IMR-90 (cell line): Measurements from ENCODE around the gene DCC. TPM values are rescaled to one million over a fixed set of nuclear protein-coding genes. Genes with fewer than 3 reads are reported as not detected.

ENCODE experiments used
- ATAC-seq: fragments of 200-7000 bp; cut with Tn5 transposase; 2 replicates; pipeline ENCODE4 v1.9.1; 2020; ENCODE audit warnings: low read depth, mild to moderate bottlenecking, moderate library complexity
- BruUV-seq: library from RNA; stranded (reverse); fragments of 400-500 nt; replicated peaks from 2 replicates; lab custom pipeline; 2021; lab: Mats Ljungman, UMichigan
- CTCF ChIA-PET: fragments of 300-600 bp; formaldehyde crosslinking; extraction: SDS; loops from one replicate; lab custom pipeline; 2021; ENCODE audit warnings: antibody characterized with exemption; lab: Yijun Ruan, JAX
- POLR2A ChIA-PET: fragments of 300-600 bp; sonication (Branson Sonifier 250); formaldehyde crosslinking; loops from one replicate; lab custom pipeline; 2022; ENCODE audit warnings: antibody characterized with exemption; ENCODE audit not compliant: unreplicated experiment; lab: Charles Lee
- DNase-seq: peaks from one replicate; pipeline ENCODE4 v3.0.0; 2013
- H2AFZ ChIP-seq: replicated peaks from 2 replicates; pipeline ENCODE3; 2013; ENCODE audit warnings: low read length, mild to moderate bottlenecking; ENCODE audit not compliant: poor library complexity
- H2AK5ac ChIP-seq: 2 replicates; pipeline ENCODE4 v1.6.1; 2013; ENCODE audit warnings: low read depth, low read length, inconsistent platforms
- H2AK9ac ChIP-seq: replicated peaks from 2 replicates; pipeline ENCODE3; 2013; ENCODE audit warnings: mild to moderate bottlenecking, low read depth, low read length, moderate library complexity; ENCODE audit not compliant: poor library complexity
- H2BK120ac ChIP-seq: 2 replicates; pipeline ENCODE4 v1.6.1; 2013; ENCODE audit warnings: low read depth, low read length, inconsistent platforms
- H2BK15ac ChIP-seq: 3 replicates; pipeline ENCODE4 v1.6.1; 2013; ENCODE audit warnings: low read depth, low read length, inconsistent platforms
- H2BK20ac ChIP-seq: 2 replicates; pipeline ENCODE4 v1.6.1; 2013; ENCODE audit warnings: low read depth, mild to moderate bottlenecking, inconsistent platforms, low read length, moderate library complexity
- H2BK5ac ChIP-seq: 2 replicates; pipeline ENCODE4 v1.6.1; 2013; ENCODE audit warnings: mild to moderate bottlenecking, low read depth, low read length, inconsistent platforms; ENCODE audit not compliant: poor library complexity, severe bottlenecking
- H3K14ac ChIP-seq: replicated peaks from 2 replicates; pipeline ENCODE4 v1.6.1; 2013; ENCODE audit warnings: low read depth, low read length, inconsistent platforms
- H3K18ac ChIP-seq: 2 replicates; pipeline ENCODE4 v1.6.1; 2013; ENCODE audit warnings: low read depth, low read length, control low read depth
- H3K23ac ChIP-seq: 2 replicates; pipeline ENCODE4 v1.6.1; 2013; ENCODE audit warnings: low read depth, low read length, inconsistent platforms
- H3K27ac ChIP-seq: 2 replicates; pipeline ENCODE4 v1.5.1; 2013; ENCODE audit warnings: mild to moderate bottlenecking, control low read depth, low read length; ENCODE audit not compliant: insufficient read depth
- H3K27me3 ChIP-seq: 2 replicates; pipeline ENCODE4 v1.6.1; 2013; ENCODE audit warnings: low read length; ENCODE audit not compliant: control insufficient read depth, insufficient read depth
- H3K36me3 ChIP-seq: 2 replicates; pipeline ENCODE4 v1.6.1; 2013; ENCODE audit warnings: low read length, mixed read lengths; ENCODE audit not compliant: control insufficient read depth, insufficient read depth
- H3K4ac ChIP-seq: 2 replicates; pipeline ENCODE4 v1.6.1; 2013; ENCODE audit warnings: low read depth, low read length, inconsistent platforms
- H3K4me1 ChIP-seq: 2 replicates; pipeline ENCODE4 v1.6.1; 2013; ENCODE audit warnings: low read length, mixed read lengths; ENCODE audit not compliant: control insufficient read depth, insufficient read depth
- H3K4me2 ChIP-seq: 2 replicates; pipeline ENCODE4 v1.6.1; 2013; ENCODE audit warnings: low read depth, mild to moderate bottlenecking, control low read depth, low read length, moderate library complexity
- H3K4me3 ChIP-seq: 2 replicates; pipeline ENCODE4 v1.5.1; 2013; ENCODE audit warnings: low read depth, mild to moderate bottlenecking, control low read depth, low read length, moderate library complexity; ENCODE audit not compliant: insufficient read depth
- H3K56ac ChIP-seq: 2 replicates; pipeline ENCODE4 v1.6.1; 2013; ENCODE audit warnings: low read length, inconsistent platforms; ENCODE audit not compliant: insufficient read depth; ENCODE audit errors: extremely low read depth
- H3K79me1 ChIP-seq, 2 experiments: 2 replicates each; pipeline ENCODE4 v1.6.1; 2013; ENCODE audit warnings: low read length in 2 of 2, inconsistent platforms in 1 of 2, low read depth in 1 of 2
- H3K9ac ChIP-seq: 2 replicates; pipeline ENCODE4 v1.6.1; 2013; ENCODE audit warnings: low read depth, low read length, control low read depth
- H3K9me1 ChIP-seq: 2 replicates; pipeline ENCODE4 v1.6.1; 2013; ENCODE audit warnings: low read length, inconsistent platforms; ENCODE audit not compliant: insufficient read depth
- H3K9me3 ChIP-seq: 2 replicates; pipeline ENCODE4 v1.6.1; 2013; ENCODE audit warnings: low read length; ENCODE audit not compliant: control insufficient read depth, insufficient read depth
- H4K20me1 ChIP-seq: 2 replicates; pipeline ENCODE4 v1.6.1; 2013; ENCODE audit warnings: low read length, inconsistent platforms; ENCODE audit not compliant: insufficient read depth
- H4K5ac ChIP-seq: 2 replicates; pipeline ENCODE4 v1.6.1; 2013; ENCODE audit warnings: mild to moderate bottlenecking, low read depth, low read length, control low read depth
- H4K8ac ChIP-seq, 2 experiments: 2 replicates each; pipeline ENCODE4 v1.6.1; 2013; ENCODE audit warnings: low read depth in 2 of 2, low read length in 2 of 2, control low read depth in 1 of 2, inconsistent platforms in 1 of 2
- H4K91ac ChIP-seq: 2 replicates; pipeline ENCODE4 v1.6.1; 2013; ENCODE audit warnings: low read depth, low read length, inconsistent platforms; ENCODE audit not compliant: insufficient read depth
- RCOR1 ChIP-seq: IDR thresholded peaks from 2 replicates; pipeline ENCODE4 v1.6.1; 2012; ENCODE audit warnings: mild to moderate bottlenecking, low read length, improper control_type of control experiment; ENCODE audit not compliant: insufficient replicate concordance
- SMC3 ChIP-seq: fragments of 150-350 bp; IDR thresholded peaks from 2 replicates; pipeline ENCODE4 v1.6.1; 2016; ENCODE audit warnings: low read depth, mild to moderate bottlenecking, antibody characterized with exemption, low read length, moderate library complexity
- USF2 ChIP-seq: fragments of 150-350 bp; IDR thresholded peaks from 2 replicates; pipeline ENCODE4 v1.6.1; 2017; ENCODE audit warnings: mild to moderate bottlenecking, antibody characterized with exemption, low read length, low read depth
- WGBS, 2 experiments: methylation state at CpG; one replicate each; pipeline versions ENCODE4 v1.1.5 to v1.1.7; 2013; ENCODE audit warnings: missing lambda C conversion rate in 2 of 2; ENCODE audit not compliant: insufficient read length in 1 of 2; ENCODE audit errors: extremely low coverage in 2 of 2; 5-methylcytosine and 5-hydroxymethylcytosine counted together
- dilution Hi-C: fragments of 300-500 bp; cut with HindIII; formaldehyde crosslinking; loops from one replicate; pipeline ENCODE4 v1.14.3; 2018; ENCODE audit warnings: low sequenced_read_pairs; ENCODE audit not compliant: unreplicated experiment
- in situ Hi-C: fragments of 300-500 bp; cut with MboI; formaldehyde crosslinking; loops from 3 replicates; pipeline ENCODE4 v1.14.3; 2019; ENCODE audit warnings: low sequenced_read_pairs, inconsistent platforms, mixed read lengths
- intact Hi-C: fragments of 100-400 bp; cut with micrococcal nuclease; formaldehyde crosslinking; loops from 2 replicates; pipeline ENCODE4 v1.10.0; 2022
- polyA plus RNA-seq, 3 experiments: library from polyadenylated mRNA; depleted of rRNA; stranded (reverse); fragments of >200 nt; gene quantifications; 2 replicates each; pipeline ENCODE4 v1.2.3, GENCODE V29; 2012; ENCODE audit warnings: low replicate concordance in 1 of 3
- total RNA-seq: library from RNA; depleted of rRNA; stranded (reverse); fragments of >200 nt; gene quantifications from 2 replicates; pipeline ENCODE4 v1.2.3, GENCODE V29; 2012

The DCC gene
- total and polyA plus RNA-seq, 2 of the 4 experiments (the other 2 are of a cell fraction) = 0.31 to 0.54 TPM

GRCh38 chr18:53056064-53056463, 716.1 kb downstream of the DCC start:
- no CpG with 5 or more reads among the region's 6 CpGs for WGBS, 2 experiments
- Histone ChIP-seq H3K4me1 (no peaks in the 10 kb centered on the region), H3K56ac (no peak overlapping the region), H4K91ac (no peak overlapping the region), H3K4ac (no peak overlapping the region), H2BK20ac (no peak overlapping the region), H4K5ac (no peak overlapping the region), H4K20me1 (no peaks in the 10 kb centered on the region), H3K9me1 (no peaks in the 10 kb centered on the region), H2AK5ac (no peak overlapping the region), H2BK5ac (no peak overlapping the region), H2BK120ac (no peak overlapping the region), H3K23ac (no peak overlapping the region), H3K9me3 (peaks cover 3% of the 10 kb centered on the region; the same call in 1 of the 2 replicates), H3K79me1 (no peaks in the 10 kb centered on the region), H3K14ac (no peak overlapping the region), H3K4me3 (no peak overlapping the region), H3K27ac (no peak overlapping the region), H3K36me3 (no peaks in the 10 kb centered on the region), H3K9ac (no peak overlapping the region), H2AK9ac (no peak overlapping the region), H2AFZ (no peak overlapping the region), H3K18ac (no peak overlapping the region), H3K4me2 (no peak overlapping the region), H3K27me3 (no peaks in the 10 kb centered on the region), H4K8ac (no peak overlapping the region), H2BK15ac (no peak overlapping the region)
- DNase-seq (no peak), ATAC-seq (no peak)
- intact Hi-C loops = no loop called here
- ChIA-PET POLR2A (no interaction called here), CTCF (no interaction called here)
- in situ Hi-C loops = no loop called here
- no TSS peak for BruUV-seq
- TF ChIP-seq USF2 = no peak
- no peak for TF ChIP-seq RCOR1
- TF ChIP-seq SMC3 = no peak
- dilution Hi-C loops = no loop called here
